Measurements from ENCODE around the gene TRAIP.

DNA sequence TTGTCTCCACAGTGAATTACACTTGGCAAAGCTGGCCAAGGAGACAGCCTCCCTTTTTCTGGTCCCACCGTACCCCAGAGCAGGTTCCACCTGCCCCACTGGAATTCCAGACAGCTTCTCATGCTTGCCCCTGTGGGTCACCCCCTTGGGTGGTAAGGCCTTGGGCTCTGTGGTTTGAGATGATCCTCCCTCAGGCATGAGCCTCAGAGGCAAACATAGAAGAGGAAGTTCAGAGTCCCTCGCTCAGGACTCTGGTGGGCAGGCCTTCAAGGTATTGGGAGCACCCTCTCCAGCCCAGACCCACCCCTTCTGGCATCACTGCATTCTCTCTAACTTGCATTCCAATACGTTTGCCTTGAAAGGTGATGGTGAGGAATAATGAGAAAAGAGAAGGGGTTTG, 25.0 kb downstream of the TRAIP start:
- no peak for TF ChIP-seq POLR2A (IDR thresholded peaks at IDR 0.05)
- TF ChIP-seq, protein P1, sequence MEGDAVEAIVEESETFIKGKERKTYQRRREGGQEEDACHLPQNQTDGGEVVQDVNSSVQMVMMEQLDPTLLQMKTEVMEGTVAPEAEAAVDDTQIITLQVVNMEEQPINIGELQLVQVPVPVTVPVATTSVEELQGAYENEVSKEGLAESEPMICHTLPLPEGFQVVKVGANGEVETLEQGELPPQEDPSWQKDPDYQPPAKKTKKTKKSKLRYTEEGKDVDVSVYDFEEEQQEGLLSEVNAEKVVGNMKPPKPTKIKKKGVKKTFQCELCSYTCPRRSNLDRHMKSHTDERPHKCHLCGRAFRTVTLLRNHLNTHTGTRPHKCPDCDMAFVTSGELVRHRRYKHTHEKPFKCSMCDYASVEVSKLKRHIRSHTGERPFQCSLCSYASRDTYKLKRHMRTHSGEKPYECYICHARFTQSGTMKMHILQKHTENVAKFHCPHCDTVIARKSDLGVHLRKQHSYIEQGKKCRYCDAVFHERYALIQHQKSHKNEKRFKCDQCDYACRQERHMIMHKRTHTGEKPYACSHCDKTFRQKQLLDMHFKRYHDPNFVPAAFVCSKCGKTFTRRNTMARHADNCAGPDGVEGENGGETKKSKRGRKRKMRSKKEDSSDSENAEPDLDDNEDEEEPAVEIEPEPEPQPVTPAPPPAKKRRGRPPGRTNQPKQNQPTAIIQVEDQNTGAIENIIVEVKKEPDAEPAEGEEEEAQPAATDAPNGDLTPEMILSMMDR (IDR thresholded peaks at IDR 0.05) = no peak
